Stimulated activated CD4-positive, alpha-beta T cell treated with anti-CD3 and anti-CD28 coated beads, Interleukin-15, amount 100 ng/mL, for 24 hours (primary cell): ENCODE data around the gene ARHGEF3.

Experiments used
- DNase-seq: peaks from one replicate; pipeline ENCODE4 v3.0.0-alpha.2; 2020

The ARHGEF3 gene, protein sequence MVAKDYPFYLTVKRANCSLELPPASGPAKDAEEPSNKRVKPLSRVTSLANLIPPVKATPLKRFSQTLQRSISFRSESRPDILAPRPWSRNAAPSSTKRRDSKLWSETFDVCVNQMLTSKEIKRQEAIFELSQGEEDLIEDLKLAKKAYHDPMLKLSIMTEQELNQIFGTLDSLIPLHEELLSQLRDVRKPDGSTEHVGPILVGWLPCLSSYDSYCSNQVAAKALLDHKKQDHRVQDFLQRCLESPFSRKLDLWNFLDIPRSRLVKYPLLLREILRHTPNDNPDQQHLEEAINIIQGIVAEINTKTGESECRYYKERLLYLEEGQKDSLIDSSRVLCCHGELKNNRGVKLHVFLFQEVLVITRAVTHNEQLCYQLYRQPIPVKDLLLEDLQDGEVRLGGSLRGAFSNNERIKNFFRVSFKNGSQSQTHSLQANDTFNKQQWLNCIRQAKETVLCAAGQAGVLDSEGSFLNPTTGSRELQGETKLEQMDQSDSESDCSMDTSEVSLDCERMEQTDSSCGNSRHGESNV

DNA sequence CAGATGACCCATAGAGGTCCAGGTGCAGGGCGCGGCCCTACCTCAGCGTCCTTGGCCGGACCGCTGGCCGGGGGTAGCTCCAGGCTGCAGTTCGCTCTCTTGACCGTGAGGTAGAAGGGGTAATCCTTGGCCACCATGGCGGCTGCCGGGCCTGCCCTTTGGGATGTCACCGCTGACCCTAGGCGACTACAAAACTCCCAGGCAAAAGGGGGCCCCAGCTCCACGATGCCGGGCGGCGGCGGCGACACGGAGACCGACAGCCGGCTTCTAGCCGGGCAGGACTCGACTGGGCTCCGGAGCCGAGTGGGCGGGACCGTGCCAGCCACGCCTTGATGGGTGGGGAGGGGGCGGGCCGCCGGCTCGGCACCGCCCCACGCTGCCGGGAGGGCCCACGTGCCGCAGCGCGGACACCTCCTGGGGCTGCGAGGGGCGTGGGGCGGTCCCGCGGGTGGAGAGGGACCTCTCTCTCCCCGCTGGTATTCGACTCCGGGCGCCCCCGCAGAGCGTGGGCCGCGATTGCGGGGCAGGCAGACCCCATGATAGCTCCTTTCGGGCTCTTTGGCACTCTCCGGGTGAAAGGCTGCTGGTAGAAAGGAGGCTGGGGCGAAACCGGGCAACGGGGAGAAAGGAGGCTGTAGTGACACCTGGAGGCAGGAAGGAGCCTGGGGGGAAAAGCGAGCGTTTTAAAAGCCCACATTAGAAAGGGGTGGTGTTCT is at the start of gene ARHGEF3:
ARHGEF3 (minus strand) TSS at position 288 of the 716 bp plus-strand sequence; CDS start at position 137, 151 bp downstream.
- peak; percentile 90 for DNase-seq

DNA sequence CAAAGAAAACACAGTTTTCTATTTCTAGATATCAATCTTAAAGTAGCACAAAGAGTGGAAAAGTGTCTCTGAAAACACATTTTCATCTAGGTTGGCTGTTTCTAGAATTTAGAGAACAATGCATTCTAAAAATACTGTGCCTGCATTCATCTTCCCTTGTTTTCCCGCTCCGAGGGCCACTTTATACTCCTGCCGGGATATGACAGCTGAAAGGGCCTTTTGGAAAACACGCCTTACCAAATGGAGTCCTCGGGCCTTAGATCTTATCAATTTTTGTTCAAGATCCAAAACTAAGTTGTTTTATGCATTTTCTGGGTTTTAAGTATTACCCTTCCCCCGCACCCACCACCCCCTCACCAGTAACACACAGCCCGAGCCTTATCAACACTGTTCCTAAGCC is 47.9 kb upstream of the ARHGEF3 start:
- DNase-seq = no peak

DNA sequence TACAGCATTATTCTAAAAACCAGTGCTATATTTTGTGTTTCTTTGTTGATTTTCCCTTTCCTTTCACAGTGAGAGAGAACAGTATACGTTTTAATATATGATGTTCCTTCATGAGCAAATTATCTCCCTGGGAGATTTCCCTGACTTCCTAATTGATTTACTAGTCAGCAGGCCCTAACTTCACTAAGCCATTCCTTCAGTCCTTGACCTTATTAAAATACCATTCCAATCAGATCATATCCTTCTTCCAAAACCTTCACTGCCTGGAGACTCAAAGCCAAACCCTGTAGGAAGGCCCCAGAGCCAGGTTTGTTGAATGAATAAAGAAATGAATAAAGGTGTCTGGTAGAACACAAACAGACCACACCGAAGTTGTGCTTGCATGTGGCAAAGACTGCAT is 43.8 kb upstream of the ARHGEF3 start:
- no peak for DNase-seq

DNA sequence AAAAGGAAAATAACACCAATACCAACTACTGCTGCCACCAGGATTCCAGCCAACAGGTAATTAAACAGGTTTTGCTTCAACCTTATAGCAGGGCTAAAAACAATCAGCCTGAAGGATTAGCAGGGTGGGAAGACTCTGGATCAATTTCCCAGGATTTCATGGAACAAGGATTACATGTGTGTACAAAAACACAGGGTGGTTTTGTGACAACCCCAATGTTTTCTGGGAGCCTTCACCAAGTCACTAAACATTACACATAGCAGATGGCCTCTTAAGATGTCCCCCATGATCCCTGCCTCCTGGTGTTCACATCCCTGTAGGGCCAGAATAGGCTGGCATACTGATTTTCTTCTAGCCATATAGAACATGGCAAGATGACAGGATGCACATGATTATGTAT is 42.8 kb upstream of the ARHGEF3 start:
- no peak for DNase-seq

DNA sequence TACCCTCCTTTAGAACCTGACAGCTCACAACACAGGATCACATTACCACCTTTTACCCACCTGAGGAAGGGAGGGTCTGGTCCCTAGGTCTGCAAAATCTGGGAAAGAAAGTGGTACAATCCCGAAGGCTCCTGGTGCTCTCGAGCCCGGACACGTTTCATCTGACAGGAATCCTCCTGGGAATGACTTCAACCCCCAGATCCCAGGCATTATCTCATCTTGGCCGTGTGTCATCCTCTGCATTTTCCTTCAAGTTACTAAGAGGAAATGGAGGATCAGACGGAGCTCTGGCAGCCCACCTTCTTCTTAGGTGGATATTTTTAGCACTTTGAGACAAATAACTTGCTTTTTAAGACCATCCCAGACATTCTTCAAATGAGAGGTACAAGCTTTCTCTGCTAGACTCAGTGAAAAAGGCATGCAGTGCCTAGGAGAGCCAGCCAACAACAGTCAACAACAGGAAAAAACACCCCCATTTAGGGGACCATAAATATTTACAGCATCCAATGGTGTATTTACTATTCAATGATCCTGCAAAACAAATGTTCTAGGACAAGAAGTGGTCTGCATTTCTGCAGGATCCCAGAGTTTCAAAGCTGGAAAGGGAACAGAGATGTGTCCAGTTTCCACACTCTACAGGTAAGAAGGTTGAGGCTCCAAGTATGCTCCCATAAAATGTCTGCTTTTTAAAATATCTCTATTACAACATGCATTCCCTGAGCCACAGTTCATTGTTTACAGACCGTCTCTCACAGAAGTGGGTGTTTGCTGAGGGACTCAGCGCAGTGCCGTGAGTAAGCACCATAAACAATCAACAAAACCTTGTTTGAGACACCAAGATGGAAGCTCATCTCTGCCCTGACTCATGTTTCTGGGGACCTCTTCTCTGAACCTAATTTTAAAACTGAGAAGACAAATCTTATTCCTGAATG is 38.3 kb upstream of the ARHGEF3 start:
- DNase-seq = no peak

DNA sequence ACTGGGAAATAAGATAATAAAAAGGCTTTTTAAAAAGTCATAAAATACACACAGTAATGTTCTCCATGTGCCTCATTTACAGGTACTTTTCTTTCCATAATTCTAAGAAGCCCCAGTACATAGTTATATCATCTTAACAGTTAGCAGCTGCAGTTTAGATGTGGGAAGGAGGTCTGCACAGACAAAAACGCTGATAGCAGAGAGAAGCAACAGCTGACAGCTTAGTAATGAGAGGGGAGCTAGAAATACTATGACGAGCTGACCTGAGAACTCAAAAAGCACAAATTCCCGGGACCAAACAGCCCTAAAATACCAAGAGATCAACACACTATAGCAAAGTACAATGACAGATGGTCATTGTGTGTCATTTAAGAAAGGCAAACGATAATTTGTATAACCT is 36.7 kb upstream of the ARHGEF3 start:
- DNase-seq = no peak

DNA sequence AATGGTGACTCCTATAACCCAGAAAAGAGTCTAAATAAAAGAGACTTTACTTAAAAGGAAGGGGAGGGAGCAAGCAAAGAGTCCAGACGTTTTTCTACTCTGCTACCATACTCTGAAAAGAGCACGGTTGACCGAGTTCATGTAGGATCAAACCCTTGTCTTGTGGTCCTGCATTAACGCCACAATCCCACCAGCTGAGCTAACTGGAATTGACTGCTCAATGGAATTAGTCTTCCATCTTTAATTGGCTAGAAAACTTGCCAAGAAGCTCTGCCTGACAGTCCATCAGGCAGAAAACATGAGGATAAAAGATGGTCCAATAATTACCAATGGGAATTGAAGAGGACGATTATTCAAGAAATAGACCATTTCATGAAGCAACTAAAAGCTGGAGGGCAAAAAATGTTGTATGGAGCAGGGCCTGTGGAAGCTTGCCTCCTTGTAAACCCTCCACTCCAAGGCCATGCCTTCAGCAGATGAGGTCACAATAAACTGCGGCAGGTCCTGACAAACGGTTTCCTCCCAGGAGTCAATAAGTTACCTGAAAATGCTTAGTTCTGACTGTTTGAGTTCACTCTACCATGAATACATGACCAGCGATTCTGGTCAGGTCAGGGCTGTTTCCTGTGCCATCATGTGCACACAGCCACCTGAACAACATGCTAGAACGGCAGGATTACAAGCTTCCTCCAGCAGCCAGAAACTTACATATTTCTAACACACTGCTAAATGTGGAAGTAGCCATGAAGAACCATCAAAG is 35.6 kb upstream of the ARHGEF3 start:
- DNase-seq = no peak

DNA sequence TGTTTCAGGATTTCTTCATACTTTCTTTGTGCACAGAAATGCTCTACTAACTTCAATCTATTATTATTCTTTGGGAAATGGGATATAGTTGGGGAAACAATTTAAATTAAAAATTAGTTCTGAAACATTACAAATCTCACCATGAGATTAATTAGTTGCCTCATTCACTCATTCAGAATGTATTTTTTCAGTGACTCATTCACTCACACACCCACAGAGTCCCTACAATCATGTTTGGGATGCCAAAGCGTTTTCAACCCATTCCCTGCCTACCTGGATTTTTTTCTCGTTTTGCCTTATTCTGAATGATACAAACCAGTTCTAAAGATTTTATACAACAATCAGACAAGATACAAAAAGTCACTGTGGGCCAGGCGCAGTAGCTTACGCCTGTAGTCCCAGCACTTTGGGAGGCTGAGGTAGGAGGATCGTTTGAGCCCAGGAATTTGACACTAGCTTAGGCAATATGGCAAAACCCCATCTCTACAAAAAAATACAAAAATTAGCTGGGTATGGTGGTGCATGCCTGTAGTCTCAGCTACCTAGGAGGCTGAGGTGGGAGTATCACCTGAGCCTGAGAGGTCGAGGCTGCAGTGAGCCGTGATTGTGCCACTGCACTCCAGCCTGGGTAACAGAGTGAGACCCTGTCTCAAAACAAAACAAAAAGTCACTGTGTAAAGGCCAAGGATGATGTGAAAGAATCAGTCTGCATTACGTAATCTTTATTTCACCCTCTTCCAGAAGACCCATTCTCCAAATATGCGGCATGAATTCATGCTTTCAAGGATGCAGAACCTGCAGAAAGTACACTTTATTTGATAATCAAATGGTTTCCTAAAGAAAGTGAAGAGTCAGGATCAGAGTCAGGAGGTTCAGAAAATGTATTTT is 34.8 kb upstream of the ARHGEF3 start:
- no peak for DNase-seq

DNA sequence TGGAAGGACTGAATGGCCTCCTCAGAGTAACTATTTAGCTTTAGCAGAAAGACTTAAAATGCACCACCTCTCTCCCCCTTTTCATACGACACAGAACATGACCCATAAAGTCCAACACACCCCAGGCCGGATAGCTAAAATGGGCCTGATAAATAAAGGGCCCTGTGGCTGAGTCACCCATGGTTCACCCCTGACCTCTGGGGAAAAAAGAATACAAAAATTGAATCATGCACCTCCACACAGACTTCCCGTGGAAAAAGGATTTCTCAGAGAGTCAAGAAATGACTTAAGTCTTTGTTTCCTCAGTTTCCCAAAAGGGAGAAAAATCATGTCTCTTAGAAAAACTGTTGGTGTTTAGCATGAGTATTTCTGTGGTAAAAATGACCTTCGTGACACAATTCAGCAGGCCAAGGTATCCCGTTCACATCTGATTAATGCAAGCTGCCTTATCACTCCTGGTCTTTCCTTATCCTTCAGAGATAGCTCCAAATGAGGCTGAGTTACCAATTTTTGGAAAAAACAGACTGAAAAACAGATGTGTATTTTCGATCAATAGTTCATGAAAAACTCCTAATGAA is 34.0 kb upstream of the ARHGEF3 start:
- DNase-seq = no peak

DNA sequence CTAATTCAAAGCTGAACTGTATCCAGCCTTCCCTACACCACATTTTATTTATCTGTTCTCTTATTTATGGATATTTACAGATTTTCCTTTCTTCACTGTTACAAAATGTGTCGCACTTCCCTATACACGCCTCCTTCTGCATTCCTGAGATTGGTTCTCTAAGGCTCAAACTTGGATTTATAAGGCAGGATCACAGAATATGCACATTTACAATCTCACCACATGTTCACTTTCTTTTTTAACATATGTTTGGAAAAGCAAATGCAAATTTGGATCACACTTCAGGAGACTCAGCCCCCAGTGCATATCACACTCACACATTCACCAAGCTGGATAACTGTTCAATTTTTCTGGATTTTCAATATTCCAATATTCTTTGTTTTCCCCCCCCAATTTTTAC is 31.8 kb upstream of the ARHGEF3 start:
- no peak for DNase-seq

DNA sequence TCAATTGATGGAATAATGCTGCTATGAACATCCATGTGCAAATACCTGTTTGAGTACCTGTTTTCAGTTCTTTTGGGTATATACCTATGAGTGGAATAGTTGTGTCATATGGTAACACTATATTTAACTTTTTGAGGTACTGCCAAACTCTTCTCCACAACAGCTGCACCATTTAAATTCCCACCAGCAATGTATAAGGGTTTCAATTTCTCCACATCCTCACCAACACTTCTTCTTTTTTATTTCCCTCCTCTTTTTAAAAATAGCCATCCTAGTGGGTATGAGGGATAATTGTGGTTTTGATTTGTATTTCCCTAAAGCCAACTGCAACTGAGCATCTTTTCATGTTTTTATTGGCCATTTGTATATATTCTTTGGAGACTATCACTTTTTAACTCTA is 31.3 kb upstream of the ARHGEF3 start:
- no peak for DNase-seq

DNA sequence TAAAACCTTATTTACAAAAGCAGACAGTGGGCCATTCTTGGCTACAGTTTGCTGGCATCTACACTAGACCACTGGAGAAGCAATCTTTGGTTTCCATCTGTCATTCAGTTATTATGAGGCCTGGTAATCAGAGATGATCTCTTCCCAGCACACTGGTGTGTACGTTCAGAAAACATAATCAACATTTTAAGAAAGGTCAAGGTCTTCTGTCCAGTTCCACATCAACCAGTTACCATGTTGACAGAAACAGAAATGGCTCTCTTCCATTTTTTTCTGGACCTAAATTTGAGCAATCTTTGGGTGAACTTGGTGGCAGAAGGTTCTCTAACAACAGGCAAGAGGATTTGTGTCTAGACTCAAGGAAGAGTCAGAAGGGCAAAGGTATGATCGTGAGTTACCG is 29.8 kb upstream of the ARHGEF3 start:
- no peak for DNase-seq

DNA sequence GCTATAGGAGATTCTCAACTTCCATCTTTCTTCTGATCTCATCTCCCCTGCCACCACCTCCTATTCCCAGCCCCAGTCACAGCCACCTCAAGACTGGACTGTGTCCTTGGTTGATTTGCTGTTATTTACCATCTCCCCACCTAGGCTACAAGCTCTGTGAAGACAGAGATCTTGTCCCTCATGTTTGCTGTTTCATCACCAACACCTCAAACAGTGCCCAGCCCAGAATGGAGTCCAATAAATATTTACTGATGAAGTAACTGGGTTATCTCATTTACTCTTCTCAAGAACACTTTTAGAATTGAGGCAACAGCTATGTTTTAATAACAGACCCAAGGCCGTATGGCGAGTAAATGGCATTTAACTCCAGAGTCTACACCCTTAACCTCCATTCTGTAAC is 29.1 kb upstream of the ARHGEF3 start:
- DNase-seq = no peak

DNA sequence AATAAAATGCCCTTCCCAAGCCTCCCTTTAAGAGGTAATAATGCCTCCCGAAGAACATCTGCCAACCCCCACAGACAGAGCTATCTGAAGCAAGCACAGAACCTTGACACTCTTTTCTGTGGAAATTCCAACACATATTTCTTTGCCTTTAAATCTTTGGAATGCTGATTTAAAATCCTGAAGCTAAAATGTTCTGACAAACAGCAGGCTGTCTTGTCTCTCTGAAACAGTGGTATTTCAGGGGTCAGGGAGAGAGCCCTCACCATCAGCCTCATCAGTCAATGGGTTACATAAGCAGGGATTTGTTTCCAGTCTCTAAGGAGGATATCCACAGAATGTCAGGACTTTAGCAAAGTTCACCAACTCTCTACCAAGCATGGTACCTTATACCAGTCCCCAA is 27.8 kb upstream of the ARHGEF3 start:
- DNase-seq = no peak

DNA sequence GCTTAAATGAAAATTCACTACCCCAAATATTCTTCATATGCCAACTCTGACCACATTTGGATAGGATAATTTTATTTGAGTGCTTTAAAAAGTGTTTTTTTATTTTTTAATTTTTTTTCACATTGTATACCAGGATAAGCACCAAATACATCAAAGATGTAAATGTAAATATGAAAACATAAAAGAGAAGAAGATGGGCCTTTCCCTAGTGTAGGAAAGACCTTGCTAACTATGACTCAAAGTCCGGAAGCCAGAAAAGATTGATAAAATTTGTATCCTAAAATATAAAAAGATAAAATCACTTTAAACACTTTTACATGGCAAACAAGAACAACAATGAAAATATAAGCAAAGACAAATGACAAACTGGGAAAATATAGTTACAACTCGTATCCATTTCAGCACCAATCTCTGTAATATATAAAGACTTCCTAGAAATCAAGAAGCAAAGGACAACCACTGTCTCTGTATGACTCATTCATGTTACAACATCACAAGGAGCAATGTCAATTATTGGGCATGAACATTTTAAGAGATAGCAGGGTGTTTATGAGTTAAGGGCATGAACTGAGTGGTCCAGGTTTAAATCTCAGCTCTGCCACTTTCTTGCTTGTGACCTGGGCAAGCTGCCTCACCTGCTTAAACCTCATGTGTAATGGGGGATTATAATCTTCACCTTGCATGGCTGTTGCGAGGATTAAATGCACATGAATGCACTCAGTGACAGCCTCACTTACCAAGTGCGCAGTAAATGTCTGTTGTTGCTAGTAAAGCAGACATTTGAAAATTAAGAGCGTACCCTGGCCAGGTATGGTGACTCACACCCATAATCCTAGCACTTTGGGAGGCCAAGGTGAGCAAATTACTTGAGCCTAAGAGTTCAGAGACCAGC is 25.3 kb upstream of the ARHGEF3 start:
- no peak for DNase-seq

DNA sequence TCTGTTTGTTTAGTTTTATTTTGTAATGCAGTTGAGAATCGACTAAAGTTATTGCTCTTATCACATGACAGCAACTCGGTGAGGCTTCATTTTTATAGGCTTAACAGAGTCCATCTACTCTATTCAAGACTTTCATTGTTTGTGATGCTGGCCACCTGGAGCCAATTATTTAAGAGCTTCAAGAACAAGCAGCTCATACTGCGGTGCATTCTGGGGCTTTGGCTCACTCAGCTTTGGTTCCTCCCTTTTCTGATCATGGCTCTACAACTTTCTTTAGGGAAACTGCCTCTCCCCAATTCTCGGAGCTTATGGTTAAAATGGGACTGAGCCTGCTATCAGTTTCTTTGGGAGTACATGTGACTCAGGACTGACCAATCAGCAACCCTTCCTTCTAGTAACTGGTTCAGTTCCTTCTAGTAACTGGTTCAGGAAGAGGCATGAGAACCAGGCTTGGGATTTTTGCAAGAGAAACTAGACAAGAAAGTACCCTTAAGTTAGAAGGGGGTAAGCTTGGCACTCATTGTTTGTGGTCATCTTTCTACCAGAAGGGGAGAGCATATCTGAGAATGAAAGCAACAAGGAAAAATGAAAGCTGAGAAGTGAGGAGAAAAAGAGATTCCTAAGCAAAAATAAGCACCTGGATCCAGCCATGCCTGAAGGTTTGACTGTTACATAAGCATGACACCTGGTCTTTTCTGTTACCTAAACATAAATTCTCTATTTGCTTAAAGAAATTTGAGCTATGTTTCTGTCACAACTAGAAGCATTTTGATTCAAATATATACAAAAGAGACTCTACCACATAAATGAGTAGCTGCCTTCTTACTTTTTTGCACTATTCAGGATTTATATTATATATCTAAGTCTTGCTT is 24.1 kb upstream of the ARHGEF3 start:
- DNase-seq = no peak

DNA sequence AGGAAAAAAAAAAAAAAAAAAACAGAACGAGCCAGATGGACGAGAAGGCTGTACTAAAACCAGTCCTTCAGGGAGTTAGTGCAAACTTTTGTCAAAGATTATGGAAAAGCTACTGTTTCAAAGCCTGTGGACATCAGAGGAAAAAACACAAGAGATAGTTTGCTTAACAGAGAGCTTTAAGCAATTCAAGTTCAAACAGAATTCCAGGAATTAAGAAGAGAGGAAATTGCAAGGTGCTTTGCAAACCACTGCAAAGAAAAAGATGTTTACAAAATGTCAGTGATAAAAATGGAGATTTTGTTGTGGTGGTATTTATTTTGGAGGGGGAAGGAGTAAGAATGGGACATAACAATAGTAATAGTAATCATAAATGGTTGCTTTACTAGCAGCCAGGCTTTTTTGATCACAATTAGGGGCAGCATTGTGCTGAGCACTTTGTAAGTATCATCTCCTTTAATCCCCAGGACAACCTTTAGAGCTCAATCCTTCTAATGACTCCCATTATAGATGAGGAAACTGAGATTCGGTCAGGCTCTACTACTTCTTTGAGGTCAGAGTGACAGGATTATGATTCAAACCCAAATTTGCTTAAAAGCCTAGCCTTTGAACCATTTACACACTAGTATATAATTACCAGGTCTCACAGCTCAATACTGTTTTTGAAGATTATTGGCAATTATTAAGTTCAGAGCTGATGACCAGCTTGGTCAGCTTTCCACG is 22.4 kb upstream of the ARHGEF3 start:
- DNase-seq = no peak

DNA sequence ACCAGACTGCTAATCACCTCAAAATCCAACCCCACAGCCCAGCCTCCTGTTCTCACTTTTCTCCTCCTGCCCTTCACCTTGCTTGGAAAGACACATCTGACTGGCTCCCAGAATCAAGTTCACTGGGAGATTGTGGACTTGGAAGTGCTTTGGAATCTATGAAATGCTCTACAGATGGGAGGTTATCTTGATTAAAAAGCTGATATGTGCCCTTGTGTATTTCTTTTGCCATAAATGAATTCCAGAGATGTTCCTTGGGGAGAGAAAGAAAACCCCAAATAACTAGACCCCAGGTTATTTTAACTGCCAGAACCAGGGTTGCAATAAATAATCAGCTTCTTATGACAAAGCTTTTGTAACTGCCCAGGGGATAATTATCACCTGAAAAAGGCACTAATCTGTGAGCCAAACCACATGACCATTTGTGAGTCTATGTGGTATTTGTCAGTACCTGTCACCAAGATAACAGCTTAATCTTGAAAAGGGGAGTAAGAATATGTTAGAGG is 21.7 kb upstream of the ARHGEF3 start:
- DNase-seq = no peak
